Activated T-cell treated with anti-CD3 and anti-CD28 coated beads for 4 hours (primary cell): Measurements from ENCODE around the gene SETDB2.

Source experiments
- DNase-seq: peaks from one replicate; pipeline ENCODE4 v3.0.0-alpha.2; 2020

The SETDB2 gene

DNA sequence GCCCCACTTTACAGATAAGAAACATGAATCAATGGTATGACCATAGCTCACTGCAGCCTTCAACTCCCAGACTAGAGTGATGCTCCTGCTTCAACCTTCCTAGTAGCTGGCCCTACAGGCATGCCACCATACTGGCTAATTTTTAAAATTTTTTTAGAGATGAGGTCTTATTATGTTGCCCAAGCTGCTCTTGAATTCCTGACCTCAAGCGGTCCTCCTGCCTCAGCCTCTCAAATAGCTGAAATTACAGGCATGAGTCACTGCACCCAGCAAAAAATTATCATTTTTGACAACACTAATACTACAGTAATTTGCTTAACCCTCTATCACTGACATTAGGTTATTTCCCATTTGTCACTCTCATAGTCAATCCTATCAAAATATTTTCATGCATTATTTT, 15.0 kb upstream of the SETDB2 start:
- DNase-seq: no peak

DNA sequence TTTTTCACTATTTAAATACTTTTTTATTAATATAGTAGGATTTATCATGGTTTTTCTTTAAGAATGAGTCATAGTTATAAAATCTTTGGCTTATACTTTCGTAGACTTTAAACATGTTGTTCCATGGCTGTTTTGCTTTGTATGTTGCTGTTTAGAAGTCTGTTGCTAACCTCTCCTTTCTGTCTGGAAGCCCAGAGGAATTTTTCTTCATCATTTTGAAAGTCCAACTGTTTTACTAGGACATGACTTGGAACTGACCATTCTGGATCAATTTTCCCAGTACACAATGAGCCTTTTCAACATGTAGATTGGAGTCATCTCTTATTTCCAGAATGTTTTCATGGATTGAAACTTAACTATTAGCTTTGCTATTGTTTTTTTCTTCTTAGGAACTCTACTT, 8.1 kb upstream of the SETDB2 start:
- DNase-seq: no peak

DNA sequence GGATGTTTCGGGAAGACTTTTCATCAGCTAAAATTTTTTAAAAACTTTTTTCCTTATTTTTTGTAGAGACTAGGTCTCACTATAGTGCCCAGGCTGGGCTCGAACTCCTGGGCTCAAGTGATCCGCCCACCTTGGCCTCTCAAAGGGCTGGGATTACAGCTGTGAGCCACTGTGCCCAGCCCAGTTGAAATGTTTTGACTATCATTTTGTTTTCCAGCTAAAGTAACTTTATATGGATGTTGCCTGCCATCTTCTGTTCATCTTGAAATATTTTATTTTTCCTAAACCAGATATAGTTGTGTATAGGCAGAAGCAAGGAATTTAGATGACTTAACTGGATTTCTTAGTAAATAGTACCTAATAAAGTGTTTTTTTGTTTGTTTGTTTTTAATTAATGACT, 7.2 kb upstream of the SETDB2 start:
- no peak for DNase-seq

DNA sequence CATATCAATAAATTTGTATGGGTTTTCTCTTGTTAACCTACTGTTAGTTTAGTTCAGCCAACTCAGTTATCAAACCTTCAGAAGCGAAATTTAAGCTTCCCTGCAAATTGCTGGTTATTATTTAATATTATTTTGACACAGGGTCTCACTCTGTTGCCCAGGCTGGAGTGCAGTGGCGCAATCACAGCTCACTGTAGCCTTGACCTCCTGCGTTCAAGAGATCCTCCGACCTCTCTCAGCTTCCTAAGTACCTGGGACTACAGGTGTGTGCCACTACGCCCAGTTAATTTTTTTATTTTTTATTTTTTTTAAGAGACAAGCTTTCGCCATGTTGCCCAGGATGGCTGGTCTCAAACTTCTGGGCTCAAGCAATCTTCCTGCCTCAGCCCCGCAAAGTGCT, 6.4 kb upstream of the SETDB2 start:
- no peak for DNase-seq

DNA sequence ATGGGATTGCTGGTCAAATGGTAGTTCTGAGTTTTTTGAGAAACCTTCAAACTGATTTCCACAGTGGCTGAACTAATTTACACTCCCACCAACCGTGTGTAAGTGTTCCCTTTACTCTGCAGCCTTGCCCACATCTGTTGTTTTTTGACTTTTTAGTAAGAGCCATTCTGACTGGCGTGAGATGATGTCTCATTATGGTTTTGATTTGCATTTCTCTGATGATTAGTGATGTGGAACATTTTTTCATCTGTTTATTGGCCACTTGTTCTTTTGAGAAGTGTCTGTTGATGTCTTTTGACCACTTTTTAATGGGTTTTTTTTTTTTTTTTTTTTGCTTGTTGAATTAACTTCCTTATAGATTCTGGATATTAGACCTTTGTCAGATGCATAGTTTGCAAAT, 4.5 kb upstream of the SETDB2 start:
- DNase-seq: no peak

DNA sequence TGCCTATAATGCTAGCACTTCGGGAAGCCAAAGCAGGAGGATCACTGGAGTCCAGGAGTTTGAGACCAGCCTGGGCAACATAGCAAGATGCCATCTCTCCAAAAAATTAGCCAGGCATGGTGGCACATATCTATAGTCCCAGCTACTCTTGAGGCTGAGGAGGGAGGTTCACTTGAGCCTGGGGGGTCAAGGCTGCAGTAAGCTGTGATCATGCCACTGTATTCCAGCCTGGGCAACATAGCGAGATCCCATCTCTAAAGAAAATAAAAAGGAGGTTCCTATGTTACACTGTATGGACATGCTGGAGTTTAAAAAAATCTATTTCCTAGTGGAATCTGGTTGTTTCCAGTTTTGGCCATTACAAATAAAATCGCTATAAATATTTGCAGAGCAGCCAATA, 2.8 kb upstream of the SETDB2 start:
- no peak for DNase-seq

DNA sequence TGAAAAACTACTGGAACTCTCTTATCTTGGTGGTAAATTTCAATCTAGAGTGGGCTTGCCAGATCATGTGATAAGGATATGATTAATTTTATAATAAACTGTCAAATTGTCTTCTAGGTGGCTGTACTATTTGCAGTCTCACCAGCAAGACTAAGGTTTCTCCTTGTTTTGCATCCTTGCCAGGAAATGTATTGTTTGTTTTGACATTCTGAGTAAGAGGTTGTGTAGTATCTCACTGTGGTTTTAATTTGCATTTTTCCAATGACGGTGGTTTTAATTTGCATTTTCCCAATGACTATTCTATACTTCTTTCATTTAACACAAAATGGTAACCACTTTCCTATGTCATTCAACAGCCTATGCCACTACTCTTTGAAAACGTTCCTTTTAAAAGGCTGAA, 2.2 kb upstream of the SETDB2 start:
- DNase-seq: no peak

DNA sequence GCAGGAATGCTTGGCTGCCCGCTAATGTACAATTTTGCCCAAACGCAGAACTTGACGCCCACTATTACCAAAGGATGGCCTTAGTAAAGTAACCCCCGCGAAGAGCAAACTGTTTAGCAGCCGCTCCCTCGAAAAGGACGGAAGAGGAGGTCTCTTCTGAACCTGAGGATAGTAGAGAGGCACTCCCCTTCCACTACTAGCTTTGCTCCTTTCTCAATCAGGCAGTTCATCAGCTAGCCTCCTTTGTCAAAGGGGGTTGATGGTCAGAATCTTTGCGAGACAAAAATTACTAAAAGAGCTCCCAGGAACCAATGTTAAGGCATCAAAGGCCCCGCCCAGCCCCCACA, 744 bp upstream of the SETDB2 start:
- no peak for DNase-seq

DNA sequence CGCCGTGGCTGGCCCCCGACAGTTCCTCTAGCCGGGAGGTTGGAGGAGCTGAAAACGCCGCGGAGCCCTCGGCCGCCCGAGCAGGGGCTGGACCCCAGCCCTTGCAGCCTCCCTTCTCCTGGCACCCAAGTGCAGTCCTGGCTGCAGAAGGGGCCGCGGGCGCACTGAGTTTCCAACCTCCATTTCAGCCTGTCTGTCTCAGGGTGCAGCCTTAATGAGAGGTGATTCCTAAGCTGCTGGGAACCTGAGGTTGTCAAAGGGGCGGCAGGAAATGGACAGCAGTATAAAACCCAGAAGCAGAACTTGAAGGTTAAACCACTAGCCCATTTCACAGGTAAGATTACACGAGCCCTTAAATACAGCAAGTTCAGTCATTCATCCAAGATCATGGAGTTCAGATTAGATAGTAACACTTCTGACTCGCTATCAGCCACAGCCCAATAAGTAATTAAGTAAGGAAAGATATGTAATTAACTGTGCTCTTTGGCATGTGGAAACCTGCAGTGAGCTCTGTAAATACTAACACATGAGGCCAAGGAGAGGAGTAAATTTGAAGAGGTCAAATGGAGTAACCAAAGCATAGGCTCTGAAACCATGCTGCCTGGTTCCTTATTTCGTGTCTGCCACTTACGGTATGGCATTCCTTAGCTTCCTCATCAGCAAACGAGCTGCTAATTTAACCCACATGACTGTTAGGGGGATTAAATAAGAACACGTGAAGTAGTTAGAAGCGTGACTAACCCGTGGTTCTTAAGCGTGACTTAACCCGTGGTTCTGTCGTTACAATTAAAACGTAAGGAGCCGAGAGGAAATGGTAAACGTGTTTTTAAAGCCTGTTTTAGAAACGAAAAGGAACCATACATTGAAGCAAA, 686 bp downstream of the SETDB2 start:
- DNase-seq: no peak

DNA sequence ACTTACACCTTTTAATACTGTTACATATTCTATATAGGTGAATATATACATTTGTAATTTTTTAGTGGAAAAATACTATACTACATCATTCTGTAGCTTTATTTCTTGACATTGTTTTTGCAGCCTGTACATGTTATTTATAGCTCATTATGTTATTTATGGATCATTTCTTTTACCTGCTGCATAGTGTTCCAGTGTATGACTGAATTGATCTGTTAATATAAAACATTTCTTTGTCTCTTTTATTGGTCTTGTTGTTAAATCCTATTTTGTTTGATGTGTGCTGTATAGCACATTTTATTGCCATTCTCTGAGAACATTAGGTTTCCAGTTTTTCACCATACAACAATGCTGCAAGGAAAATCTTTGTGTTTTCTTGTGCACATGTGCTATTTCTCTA, 2.4 kb downstream of the SETDB2 start:
- DNase-seq: no peak

DNA sequence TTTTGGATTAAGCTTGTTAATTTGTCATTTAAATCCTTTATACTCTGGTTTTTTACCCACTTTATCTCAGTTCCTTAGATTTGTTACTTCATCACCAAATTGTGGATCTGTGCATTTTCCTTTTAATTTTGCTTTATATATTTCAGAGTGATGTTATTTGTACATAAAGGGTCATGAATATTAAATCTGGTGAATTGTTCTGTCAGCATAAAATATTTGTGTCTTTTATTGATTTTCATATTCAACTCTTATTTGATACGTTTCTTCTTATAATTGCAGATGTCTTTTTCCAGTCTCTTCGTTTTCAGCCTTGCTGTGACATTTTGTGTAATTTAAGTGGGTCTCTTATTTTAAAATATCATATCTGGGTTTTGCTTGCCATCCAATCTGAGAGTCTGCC, 4.7 kb downstream of the SETDB2 start:
- no peak for DNase-seq

DNA sequence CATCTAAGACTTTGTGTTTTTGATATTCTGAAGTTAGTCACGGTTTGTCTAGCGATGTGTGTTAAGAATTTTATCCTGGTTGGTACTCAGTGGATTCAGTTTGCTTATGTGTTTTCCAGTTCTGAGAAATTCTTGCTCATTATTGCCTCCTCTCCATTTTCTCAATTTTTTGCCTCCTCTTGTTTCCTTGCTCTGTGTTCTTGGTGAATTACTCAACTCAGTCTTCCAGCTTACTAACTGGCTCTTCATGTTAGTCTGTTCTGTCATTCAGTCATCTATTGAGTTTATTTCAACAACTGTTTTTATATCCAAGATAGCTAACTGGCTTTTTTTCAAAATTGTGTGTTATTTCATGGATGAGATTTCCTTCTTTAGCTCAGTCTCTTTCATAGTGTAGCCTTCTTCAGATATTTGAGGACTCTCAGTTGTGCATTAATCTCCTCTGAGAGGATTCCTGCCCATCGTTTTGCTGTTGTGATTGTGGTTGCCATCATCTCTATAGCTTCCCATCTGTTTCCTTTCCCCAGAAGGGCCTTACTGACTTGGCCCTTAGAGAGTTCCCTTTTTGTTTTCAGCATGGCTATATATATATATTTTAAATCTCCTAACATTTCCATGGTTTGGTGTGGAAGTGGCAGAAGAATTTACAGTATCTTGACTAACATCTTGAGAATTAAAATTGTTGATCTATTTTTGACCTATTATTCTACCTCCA, 6.2 kb downstream of the SETDB2 start:
- DNase-seq: no peak

DNA sequence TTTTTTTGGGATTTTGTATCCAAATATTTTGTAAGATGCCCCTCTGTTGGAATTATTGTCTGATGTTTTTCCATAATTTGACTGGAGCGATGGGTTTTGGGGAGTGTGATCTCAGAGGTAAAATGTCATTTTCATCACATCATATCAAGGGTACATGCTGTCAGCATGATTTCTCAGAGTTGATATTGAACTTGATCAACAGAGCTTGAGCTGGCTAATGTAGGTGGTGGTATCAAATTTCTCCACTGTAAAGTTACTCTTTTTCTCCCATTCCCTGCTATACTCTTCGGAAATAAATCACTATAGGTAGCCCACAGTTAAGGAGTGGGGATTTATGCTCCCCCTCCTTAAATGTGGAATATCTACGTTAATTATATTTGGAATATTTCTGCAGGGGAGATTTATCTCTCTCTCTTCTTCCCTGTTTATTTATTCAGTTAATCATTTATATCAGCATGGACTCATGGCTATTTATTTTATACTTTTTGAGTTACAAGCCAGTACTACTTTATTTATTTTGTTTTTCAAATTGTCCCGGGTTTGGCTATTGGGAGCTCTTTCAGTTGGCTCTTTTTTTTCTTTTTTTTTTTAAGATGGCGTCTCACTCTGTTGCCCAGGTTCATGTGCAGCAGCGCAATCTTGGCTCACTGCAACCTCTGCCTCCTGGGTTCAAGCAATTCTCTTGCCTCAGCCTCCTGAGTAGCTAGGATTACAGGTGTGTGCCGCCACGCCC, 8.8 kb downstream of the SETDB2 start:
- no peak for DNase-seq

DNA sequence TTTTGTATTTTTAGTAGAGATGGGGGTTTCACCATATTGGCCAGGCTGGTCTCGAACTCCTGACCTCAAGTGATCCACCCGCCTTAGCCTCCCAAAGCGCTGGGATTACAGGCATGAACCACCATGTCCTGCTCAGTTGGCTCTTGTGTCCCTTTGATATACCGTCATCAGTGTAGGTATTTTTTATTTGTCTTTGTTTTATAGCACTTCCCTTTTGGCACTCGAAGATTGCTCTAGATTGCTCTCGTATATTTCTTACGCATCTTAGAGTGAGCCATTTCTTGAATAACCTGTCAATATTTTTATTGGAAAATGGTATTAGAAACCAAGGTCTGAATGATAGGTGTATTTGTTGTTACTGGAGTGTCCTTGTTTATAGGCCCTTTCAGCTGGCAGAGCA, 9.4 kb downstream of the SETDB2 start:
- no peak for DNase-seq

DNA sequence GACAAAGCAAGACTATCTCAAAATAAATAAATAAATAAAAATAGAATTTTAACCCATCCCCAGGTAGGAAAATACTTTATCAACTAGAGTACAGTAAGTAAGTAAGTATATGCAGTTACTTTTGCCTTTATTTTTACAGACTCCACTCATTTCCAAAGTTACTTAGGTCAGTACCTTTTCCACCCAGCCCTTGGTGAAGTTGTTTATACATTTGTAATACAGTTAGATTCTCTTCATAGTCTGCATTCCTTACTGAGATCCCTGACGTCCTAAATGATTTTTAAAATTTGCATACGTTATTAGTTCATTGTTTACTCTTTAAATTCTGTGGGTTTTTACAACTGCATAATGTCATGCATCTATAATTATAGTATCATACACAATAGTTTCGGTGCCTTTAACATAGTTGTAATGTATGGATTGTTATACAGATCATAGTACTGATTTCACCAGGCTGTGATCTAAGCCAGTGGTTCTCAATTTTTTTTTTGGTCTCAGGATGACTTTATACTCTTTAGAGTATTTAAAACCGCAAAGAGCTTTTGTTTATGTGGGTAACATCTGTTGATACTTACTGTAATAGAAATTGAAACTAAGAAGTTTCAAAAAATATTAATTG, 10.4 kb downstream of the SETDB2 start:
- DNase-seq: no peak

DNA sequence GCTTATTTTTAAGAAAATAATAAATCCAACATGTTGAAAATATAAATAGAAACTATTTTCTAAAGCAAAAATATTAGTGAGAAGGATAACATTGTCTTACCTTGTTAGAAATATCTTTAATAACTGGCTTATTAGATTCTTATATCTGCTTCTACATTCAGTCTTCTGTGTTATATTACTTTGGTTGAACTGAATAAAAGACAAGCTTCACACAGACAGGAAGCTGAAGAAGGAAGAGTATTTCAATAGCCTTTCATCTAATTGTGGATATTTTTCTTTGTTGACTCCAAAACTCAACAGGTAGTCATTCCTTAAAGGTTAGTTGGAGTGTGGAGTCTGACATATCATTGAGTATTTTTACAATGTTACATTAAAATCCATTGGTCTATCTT, 10.9 kb downstream of the SETDB2 start:
- DNase-seq: no peak

DNA sequence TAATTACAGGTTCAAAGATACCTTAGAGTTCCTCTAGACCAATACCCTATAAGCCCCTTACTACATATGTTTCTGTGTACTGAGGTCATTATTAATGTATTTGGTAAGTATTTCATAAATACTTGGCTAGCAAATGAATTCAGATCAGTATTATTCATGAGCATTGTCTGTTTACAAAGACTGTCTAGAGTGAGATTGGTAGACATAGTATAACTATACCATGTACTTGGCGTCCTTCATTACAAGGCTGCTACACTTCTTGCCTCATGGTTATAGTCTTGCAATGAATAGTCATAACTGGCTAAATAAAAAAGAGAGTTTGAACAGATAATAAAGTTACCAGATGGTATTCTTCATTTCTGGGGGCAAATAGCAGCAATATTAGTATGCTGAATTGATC, 12.1 kb downstream of the SETDB2 start:
- no peak for DNase-seq

DNA sequence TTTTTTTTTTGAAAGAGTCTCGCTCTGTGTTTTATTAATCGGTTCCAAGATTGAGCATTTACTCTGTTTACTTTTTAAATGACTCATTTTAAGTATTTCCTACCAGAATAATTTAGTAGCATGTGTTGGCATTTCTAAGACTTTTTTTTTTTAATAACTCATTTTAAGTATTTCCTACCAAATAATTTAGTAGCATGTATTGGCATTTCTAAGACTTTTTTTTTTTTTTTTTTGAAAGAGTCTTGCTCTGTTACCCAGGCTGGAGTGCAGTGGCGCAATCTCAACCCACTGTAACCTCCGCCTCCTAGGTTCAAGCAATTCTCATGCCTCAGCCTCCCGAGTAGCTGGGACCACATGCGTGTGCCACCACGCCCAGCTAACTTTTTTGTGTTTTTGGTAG, 13.1 kb downstream of the SETDB2 start:
- DNase-seq: no peak

DNA sequence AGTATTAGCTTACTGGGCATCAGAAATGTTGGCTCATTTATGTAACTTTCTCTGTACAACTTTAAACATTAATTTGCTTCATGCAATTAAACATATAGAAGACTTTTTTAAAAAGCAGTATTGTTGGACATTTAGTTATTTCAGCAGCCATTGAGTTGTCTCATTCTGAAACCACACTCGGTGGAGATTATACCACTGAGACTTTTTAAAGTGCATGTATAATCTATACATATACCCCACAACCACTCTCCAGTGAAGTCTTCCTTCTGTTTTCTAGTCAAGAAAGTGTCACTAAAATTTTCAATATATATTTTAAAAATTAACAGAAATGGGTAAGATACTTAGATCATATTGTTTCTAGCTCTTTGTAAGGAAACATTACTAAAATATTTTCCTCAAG, 15.5 kb downstream of the SETDB2 start:
- no peak for DNase-seq

DNA sequence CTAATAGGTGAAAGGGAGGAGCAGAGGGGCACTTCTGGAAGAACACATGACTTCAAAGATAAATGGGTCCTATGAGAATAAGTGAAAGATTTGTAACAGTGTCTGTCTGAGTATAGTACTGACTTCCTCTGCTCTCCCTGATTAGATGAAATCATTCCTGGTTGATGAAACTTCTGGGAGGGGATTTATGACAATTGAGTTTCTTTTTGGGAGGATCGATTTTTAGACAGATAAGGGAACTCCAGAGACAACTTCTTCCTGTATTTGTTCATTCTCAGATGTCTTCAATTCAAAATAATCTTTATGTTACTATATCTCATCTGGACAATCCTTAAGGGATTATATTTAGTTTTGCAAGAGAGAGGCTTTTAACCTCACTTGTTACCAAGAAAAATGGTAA, 20.0 kb downstream of the SETDB2 start:
- no peak for DNase-seq

DNA sequence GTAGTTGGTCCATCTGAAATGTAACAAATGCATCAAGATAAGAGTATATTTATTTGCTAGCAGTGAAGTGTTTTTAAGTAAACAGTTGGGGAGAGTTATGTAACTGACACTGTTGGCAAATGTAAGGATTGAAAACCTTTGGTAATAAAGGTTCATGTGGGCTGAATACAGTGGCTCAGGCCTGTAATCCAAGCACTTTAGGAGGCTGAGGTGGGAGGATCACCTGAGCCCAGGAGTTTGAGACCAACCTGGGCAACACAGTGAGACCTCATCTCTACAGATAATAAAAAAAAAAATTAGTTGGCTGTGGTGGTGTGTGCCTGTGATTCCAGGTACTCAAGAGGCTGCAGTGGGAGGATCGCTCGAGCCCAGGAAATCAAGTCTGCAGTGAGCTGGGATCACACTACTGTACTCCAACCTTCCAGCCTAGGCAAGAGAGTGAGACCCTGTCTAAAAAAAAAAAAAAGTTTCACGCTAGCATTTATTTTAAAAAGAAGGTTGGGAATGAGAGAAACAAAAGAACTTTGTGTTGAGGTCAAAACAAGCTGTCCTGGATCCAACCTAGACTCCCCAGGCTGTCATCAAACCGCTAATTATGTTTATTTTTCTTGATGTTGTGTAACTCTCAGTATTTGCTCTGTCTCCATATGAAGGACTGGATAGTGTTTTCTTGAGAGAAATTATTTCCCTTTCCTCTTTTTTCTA, 20.7 kb downstream of the SETDB2 start:
- DNase-seq: no peak

DNA sequence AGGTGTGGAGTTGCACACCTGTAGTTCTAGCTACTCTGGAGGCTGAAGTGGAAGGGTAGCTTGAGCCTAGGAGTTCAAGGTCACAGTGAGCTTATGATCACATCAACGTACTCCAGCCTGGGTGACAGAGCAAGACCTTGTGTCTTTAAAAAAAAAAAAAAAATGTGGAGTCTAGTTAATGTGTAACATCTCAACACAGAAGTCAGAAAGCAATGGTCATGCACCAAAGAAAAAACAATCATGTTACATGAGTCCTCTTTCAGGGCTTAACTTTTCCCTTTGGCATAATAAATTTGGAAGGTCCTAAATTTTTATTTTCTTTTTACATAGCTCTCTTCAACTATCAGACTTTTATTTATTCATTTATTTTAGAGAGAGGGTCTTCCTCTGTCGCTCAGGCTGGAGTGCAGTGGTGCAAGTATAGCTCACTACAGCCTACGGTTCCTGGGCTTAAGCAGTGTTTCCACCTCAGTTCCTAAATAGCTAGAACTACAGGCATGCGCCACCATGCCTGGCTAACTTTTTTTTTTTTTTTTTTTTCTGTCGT, 22.3 kb downstream of the SETDB2 start:
- DNase-seq: no peak

DNA sequence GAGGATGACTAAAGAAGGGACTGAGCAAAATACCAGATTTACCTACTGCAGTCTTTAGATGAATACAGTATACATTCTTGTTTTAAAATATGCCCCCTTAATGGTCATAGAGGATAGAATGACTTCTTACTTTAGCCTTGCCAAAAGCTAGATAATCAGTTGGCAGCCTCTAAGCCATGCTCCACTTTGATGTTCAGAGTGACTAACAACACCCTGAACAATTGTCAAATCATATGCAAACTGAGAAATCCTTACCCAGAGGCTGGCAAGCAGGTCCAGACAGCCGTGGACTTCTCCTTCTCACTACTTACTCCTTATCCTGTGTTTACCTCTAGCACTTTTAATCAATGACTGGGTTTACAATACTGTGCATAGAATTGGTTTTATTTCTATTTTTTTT, 28.1 kb downstream of the SETDB2 start:
- DNase-seq: no peak
